Stimulated activated CD4-positive, alpha-beta T cell treated with anti-CD3 and anti-CD28 coated beads, TNF-alpha, amount 100 ng/mL, for 4 hours (primary cell): ENCODE results near the gene UST.
"Not testable (repeated sequence)": the region's sequence is repeated elsewhere in the genome, so short reads cannot be mapped to it uniquely, and the experiment has no call there.

Experiments
- DNase-seq, 3 experiments: peaks; one replicate each; pipeline ENCODE4 v3.0.0-alpha.2; 2020; ENCODE audit warnings: low read depth in 3 of 3

UST gene

DNA sequence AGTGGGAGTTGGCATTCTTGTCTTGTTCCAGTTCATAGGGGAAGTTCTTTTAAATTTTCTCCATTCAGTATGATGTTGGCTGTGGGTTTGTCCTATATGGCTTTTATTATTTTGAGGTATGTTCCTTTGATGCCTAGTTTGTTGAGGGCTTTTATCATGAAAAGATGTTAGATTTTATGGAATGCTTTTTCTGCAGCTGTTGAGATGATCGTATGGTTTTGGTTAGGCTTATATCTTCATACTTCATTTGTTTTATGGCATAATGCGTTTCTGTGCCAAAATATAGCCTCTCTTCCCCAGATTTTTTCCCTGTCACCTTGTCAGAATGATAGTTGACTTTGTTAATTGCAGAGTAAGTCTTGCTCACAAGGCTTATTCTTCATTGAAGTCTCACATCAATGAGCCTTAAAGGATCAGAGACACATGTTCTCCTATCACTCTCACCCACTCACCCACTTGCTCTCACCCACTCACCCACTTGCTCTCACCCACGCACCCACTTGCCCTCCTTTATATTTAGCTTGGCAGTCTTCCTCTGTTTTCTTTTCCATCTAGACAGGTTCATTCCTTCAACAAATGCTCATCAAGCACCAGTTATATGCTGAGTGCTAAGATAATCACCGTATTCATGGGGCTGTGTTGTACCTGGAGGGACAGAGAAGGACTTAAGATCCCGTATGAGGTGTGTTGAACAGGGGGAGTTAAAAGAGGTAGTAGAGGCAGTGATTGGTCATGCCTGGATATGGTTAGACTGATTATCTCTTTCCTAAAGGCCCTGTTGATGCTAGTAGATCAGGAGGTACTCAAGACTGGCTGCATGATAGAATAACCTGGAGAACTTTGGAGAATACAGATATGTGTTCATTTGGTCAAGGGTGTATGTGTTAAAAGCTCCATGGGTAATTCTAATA, 19.3 kb downstream of the UST start:
- no peak for DNase-seq

DNA sequence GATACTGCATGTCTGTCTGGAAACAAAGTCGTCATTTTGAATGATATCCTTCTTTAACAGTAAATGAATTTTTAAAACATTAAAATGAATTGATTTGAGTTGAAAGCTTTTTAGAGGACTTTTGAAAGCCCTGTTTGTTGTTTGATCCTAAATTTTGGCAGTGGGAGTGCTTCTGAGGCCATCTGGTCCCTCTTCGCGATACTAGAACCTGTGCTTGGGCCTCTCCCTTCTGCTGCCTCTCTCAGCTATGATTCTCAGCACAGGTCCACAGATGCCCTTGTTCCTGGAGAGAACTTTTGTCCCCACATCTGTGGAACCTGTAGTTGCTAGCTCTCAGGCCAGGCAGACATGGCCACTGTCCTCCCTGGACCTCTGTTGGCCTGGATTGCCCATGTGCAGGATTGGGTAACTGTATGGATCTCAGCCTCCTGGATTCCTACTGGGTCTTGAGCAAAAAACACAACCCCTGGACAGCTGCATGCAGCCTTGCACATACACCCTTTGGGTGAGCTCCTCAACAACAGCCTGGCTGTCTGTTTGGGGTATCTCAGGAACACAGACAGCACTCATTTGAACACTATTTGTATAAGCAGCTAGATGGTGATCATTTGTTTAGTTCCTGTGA, 21.9 kb downstream of the UST start:
- DNase-seq = no peak

DNA sequence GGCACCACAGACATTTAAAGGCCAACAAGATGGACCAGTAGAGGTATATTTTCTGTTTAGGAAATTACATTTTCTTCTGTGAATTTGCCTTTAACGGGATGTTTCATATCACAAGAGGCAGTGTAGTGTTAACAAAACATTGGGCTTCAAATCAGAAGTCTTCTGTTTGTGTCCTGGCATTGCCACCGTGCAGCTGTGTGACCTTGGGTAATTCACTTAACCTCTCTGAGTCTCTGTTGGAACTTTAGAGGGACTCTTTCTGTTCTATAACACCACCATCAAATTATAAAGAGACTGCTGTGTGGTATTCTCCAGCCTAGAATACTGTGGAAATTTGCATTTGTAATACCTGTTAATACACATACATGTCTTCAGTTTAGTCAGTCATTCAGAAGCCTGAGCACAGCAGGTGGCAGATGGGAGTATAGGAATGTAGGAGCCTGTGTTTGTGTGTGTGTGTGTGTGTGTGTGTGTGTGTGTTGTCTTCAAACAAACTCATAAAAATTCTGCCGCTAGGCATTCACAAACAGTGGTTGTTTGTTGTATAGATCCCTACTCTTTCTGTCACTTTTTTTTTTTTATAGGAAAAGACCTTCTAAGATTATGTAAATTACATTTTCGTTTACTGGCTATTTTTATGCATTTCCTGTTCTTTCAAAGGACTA, 22.6 kb downstream of the UST start:
- no peak for DNase-seq

DNA sequence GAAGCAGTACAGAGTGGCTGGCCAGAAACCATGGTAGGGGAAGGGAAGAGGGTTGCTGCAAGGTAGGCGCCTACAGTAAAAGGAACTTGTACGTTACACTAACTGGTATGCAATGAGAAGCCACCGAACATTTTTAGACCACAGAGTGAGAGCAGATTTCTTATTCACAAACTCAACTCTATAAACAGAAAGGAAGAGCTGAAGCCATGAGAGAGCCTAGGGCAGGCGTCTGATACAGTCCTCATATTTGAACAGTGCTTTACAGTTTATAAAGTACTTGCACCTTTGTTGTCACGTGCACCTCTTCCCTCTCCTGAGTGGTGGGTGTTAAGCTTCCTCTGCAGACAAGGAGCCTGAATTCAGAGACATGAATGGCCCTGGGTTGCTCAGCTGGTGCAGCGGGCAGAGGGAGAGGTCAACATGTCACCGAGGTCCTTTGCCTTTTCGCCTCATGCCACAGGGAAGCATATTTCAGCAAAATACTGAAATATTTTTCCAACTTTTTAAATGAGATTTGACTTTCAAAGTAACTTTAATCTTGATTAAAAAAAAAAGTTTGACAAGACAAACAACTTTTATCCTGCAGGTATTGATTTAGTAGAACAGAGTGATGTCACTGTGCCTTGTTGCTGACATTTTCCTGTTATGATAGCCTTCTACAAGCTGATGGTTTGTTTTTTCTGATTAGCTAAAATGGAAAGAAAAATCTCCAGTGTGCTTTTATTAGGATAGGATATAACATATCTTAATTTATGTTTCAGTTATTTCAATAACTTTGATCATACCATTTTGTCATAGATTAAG, 23.8 kb downstream of the UST start:
- no peak for DNase-seq

DNA sequence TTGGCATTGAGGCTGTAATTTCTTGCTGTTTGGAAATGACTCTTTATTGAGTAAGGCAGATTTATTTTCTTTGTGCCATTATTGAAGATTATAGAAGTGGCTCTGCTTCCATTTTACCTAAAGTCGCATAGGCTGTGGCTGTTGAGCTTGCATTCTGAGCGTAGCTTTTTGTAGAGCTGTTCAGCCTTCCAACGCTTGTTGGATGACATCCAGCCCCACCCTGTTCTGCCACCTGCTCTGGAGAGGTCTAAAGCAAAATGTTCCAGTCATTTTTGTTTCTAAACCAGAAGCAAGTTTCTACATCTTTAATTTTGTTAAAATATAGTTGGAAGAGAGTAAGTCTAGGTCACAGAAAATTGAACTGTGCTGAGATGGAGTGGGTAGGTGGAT, 24.4 kb downstream of the UST start:
- no peak for DNase-seq

DNA sequence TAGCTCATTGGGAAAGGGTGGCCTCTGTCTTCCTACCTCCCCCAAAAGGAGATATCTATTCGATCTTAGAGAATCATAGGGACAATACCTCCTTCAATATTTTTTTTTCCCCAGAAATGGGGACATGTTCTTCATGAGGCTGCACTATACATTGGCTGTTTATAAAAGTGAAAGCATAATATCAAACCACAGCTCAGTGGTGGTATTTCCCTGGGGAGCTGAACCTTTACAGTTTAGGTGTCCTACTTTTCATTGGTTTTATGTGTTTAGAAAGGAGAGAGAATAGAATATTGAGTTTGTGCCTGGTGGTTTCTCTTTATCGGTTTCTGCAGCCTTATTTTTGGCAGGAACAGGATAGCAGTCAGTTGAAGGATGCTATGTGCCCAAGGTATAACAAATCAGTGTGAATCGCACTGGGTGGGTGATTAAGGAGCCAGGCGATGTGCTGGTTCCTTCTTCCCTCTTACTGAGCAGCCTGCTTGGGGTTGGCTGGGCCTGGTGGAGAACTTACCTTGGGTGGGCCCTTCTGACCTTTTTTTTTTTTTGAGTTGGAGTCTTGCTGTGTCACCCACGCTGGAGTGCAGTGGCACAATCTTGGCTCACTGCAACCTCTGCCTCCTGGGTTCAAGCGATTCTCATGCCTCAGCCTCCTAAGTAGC, 25.2 kb downstream of the UST start:
- no peak for DNase-seq

- no peak for DNase-seq
These were observed 28.3 kb downstream of the UST start for GRCh38 chr6:148775161-148775560.

GRCh38 chr6:148776321-148777308, 29.8 kb downstream of the UST start:
- DNase-seq = no peak

DNA sequence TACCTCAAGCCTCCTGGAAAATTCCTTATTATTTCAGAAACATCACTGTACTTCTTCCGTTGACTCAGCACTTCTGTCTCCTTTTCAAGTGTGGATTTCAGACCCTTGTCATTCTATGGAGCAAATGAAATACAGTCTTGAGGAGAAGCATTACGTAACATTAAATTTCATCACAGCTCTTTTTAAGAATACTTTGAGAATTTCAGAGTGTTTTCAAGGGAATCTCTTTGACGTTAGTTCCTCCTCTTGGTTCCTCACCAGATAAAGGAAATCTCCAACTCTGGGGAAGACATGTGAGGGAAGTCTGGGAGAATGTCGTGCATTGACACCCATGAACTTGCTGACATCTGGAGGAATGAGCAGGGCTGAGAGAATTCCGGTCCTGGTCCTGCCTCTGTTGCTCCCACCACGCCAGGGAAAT, 32.3 kb downstream of the UST start:
- no peak for DNase-seq

- DNase-seq = not testable (repeated sequence)
These were observed 33.6 kb downstream of the UST start for GRCh38 chr6:148780423-148780822.

DNA sequence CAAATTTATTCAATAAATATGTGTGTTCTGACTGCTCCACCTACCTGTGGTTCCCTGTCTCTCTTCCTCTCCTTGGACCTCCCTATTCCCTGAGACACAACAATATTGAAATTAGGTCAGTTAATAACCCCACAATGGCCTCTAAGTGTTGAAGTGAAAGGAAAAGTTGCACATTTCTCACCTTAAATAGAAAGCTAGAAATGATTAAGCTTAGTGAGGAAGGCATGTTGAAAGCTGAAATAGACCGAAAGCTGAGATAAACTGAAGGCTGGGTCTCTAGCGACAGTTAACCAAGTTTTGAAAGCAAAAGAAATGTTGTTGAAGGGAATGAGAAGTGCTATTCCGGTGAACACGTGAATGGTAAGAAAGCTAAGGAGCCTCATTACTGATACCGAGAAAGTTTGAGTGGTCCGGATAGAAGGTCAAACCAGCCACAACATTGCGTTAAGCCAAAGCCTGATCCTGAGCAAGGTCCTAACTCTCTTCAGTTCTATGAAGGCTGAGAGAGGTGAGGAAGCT, 34.1 kb downstream of the UST start:
- DNase-seq = no peak

- DNase-seq = no peak
These were observed 43.1 kb downstream of the UST start for GRCh38 chr6:148789948-148790347.

DNA sequence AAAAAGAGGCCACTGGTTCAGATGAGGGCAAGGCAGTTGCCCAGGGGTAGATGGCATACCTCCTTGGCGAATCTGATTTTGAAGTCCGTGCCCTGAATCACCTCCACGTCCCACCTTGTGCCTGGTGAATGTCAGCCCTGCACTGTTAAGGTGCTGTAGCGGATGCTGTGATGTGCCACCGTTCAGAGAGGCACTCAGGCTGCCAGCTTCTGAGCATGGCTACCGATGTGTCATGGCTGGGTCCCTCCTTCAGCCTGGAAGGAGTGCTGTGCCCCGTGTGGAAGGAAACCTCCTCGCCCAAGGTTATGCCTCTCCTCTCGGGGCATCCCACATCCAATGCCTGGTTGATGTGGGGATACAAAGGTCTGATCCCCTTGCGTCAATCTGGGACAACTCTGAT, 43.6 kb downstream of the UST start:
- DNase-seq = no peak

- no peak for DNase-seq
These were observed 44.0 kb downstream of the UST start for GRCh38 chr6:148790817-148791216.

DNA sequence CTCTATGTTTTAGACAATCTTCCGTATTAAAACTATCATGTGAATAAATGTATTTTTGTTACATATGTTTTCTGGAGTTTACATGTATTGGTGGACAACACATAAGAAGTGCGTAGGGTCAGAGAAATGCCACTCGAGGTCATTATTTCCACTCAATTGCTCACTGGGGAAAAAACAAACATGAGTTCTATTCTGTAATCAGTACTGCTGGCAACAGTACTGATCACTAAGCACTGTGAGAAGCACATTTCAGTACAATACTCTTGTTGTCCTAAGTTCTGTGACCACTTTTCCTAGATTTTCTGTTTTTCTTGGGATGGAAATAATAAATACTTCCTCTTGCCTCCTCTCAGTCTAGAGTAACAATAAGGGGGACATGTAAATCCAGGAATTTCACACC, 44.5 kb downstream of the UST start:
- DNase-seq = no peak

- no peak for DNase-seq
These were observed 46.9 kb downstream of the UST start for GRCh38 chr6:148793721-148794120.

DNA sequence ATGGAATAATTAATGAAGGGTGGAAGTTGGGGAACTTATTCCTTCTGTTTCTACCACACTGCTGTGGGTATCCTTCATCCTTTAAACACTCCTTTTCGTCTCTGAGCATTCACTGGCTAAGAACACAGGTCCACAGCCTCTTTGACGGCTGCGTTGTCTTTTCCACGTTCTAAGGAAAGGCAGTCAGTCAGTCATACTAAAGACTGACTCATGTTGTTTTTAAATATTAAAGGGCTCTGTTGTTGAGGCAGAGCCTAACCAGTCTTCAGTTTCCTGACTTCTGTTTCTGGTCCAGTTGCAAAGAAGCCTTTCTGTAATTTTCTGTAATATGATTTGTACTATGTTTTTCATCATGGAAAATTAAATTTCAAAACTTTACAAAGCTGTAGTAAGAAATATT, 48.0 kb downstream of the UST start:
- no peak for DNase-seq

DNA sequence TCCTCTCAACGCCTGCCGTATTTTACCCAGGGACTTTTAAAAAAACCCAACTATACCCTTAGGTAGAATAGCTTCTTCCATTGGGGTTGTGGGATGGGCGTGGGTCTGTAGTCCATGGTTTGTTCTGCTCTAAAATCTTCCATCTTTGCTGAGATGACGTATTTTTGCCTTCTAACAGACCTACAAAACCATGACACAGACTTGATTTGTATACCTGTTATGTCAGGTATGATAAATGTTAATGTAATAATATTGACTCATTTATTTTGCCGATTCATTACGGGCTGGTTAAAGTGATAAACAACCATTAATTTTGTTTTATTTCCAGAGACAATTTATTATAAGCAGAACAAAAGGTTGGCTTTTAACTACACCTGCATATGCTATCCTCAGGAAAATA, 48.7 kb downstream of the UST start:
- DNase-seq = no peak

- no peak for DNase-seq
These were observed 52.8 kb downstream of the UST start for GRCh38 chr6:148799647-148800046.

GRCh38 chr6:148800536-148800935, 53.7 kb downstream of the UST start:
- DNase-seq = no peak
